WTC11 (cell line): ENCODE results near the gene NFATC3. TPM values are rescaled to one million over a fixed set of nuclear protein-coding genes. Genes with fewer than 3 reads are reported as not detected.
A peak's percentile ranks its signal among the peaks of the same experiment; 100 is the strongest.

ENCODE experiments used
- ATAC-seq: fragments of 200-7000 bp; cut with Tn5 transposase; 2 replicates; pipeline ENCODE4 v1.10.0; 2021; ENCODE audit warnings: mild to moderate bottlenecking, moderate library complexity
- CTCF ChIA-PET: fragments of 300-600 bp; sonication (Branson Sonifier 250); formaldehyde crosslinking; loops from one replicate; lab custom pipeline; 2021; ENCODE audit warnings: antibody characterized with exemption; lab: Charles Lee
- POLR2A ChIA-PET: fragments of 350-600 bp; sonication (Branson Sonifier 250); formaldehyde crosslinking; loops from one replicate; lab custom pipeline; 2021; ENCODE audit warnings: antibody characterized with exemption; lab: Charles Lee
- DNase-seq: peaks from one replicate; pipeline ENCODE4 v3.0.0; 2021; ENCODE audit warnings: low spot score
- H3K27ac Mint-ChIP-seq: 2 replicates; pipeline ENCODE4 v1.8.0; 2021; ENCODE audit warnings: mixed read lengths
- H3K27me3 Mint-ChIP-seq: 2 replicates; pipeline ENCODE4 v1.8.0; 2021; ENCODE audit warnings: low read depth, mild to moderate bottlenecking, moderate library complexity, mixed read lengths
- H3K36me3 Mint-ChIP-seq: 2 replicates; pipeline ENCODE4 v1.8.0; 2021; ENCODE audit warnings: mixed read lengths
- H3K4me1 Mint-ChIP-seq: 2 replicates; pipeline ENCODE4 v1.8.0; 2022; ENCODE audit warnings: mixed read lengths
- H3K4me3 Mint-ChIP-seq: 2 replicates; pipeline ENCODE4 v1.8.0; 2021; ENCODE audit warnings: mild to moderate bottlenecking, moderate library complexity, mixed read lengths
- H3K9me3 Mint-ChIP-seq: 2 replicates; pipeline ENCODE4 v1.8.0; 2021; ENCODE audit warnings: mixed read lengths
- AR ChIP-seq: fragments of 250-450 bp; sonication (Bioruptor Pico); IDR thresholded peaks from 2 replicates; pipeline ENCODE4 v1.9.0; 2021; ENCODE audit warnings: mild to moderate bottlenecking
- ATF1 ChIP-seq: sonication (generic); formaldehyde crosslinking; IDR thresholded peaks from 2 replicates; pipeline ENCODE4 v1.8.1; 2023; ENCODE audit warnings: mild to moderate bottlenecking, moderate library complexity, missing genetic modification reagents
- ATF3 ChIP-seq: sonication (generic); formaldehyde crosslinking; conservative IDR thresholded peaks from 2 replicates; pipeline ENCODE4 v1.8.1; 2022; ENCODE audit warnings: mild to moderate bottlenecking, missing genetic modification reagents
- CDX4 ChIP-seq: fragments of 250-450 bp; sonication (Bioruptor Pico); IDR thresholded peaks from 2 replicates; pipeline ENCODE4 v1.9.0; 2021; ENCODE audit warnings: moderate library complexity, mild to moderate bottlenecking, inconsistent platforms, borderline replicate concordance
- ERG ChIP-seq: fragments of 250-450 bp; sonication (Bioruptor Pico); IDR thresholded peaks from 2 replicates; pipeline ENCODE4 v1.8.0; 2021; ENCODE audit warnings: mild to moderate bottlenecking
- FOXK1 ChIP-seq: sonication (generic); formaldehyde crosslinking; IDR thresholded peaks from 2 replicates; pipeline ENCODE4 v1.8.0; 2022; ENCODE audit warnings: mild to moderate bottlenecking, moderate library complexity, missing genetic modification reagents
- GRHL2 ChIP-seq: fragments of 250-450 bp; sonication (Bioruptor Pico); IDR thresholded peaks from 2 replicates; pipeline ENCODE4 v1.8.0; 2022; ENCODE audit warnings: mild to moderate bottlenecking, moderate library complexity; ENCODE audit not compliant: insufficient replicate concordance, severe bottlenecking
- GTF2I ChIP-seq: fragments of 250-450 bp; sonication (Bioruptor Pico); conservative IDR thresholded peaks from 2 replicates; pipeline ENCODE4 v1.4.0; 2021; ENCODE audit warnings: mild to moderate bottlenecking
- HMGXB4 ChIP-seq: sonication (generic); formaldehyde crosslinking; IDR thresholded peaks from 2 replicates; pipeline ENCODE4 v1.8.1; 2023; ENCODE audit warnings: mild to moderate bottlenecking, moderate library complexity, missing genetic modification reagents
- KAT7 ChIP-seq: sonication (generic); formaldehyde crosslinking; IDR thresholded peaks from 2 replicates; pipeline ENCODE4 v1.8.1; 2023; ENCODE audit warnings: missing genetic modification reagents, mild to moderate bottlenecking, borderline replicate concordance
- MXD4 ChIP-seq: fragments of 250-450 bp; sonication (Bioruptor Pico); IDR thresholded peaks from 2 replicates; pipeline ENCODE4 v1.8.0; 2021; ENCODE audit warnings: mild to moderate bottlenecking, moderate library complexity, borderline replicate concordance
- MYBL2 ChIP-seq: sonication (generic); formaldehyde crosslinking; IDR thresholded peaks from 2 replicates; pipeline ENCODE4 v1.8.1; 2023; ENCODE audit warnings: mild to moderate bottlenecking, moderate library complexity, missing genetic modification reagents
- NR3C1 ChIP-seq: sonication (generic); formaldehyde crosslinking; conservative IDR thresholded peaks from 2 replicates; pipeline ENCODE4 v1.8.1; 2023; ENCODE audit warnings: low read depth, mild to moderate bottlenecking, missing genetic modification reagents
- SMAD3 ChIP-seq: sonication (generic); formaldehyde crosslinking; IDR thresholded peaks from 2 replicates; pipeline ENCODE4 v1.8.0; 2022; ENCODE audit warnings: missing genetic modification reagents, mild to moderate bottlenecking, borderline replicate concordance
- TCF7 ChIP-seq: sonication (generic); formaldehyde crosslinking; IDR thresholded peaks from 2 replicates; pipeline ENCODE4 v1.8.0; 2022; ENCODE audit warnings: mild to moderate bottlenecking, low read depth, missing genetic modification reagents, moderate library complexity
- TEAD1 ChIP-seq: sonication (generic); formaldehyde crosslinking; IDR thresholded peaks from 2 replicates; pipeline ENCODE4 v1.8.0; 2022; ENCODE audit warnings: mild to moderate bottlenecking, missing genetic modification reagents
- USF2 ChIP-seq: sonication (generic); formaldehyde crosslinking; IDR thresholded peaks from 2 replicates; pipeline ENCODE4 v1.8.1; 2023; ENCODE audit warnings: mild to moderate bottlenecking, missing genetic modification reagents, moderate library complexity
- ZNF138 ChIP-seq: sonication (generic); formaldehyde crosslinking; conservative IDR thresholded peaks from 2 replicates; pipeline ENCODE4 v1.8.1; 2022; ENCODE audit warnings: mild to moderate bottlenecking, moderate library complexity, missing genetic modification reagents
- ZNF671 ChIP-seq: fragments of 250-450 bp; sonication (Bioruptor Pico); IDR thresholded peaks from 2 replicates; pipeline ENCODE4 v1.8.0; 2021; ENCODE audit warnings: mild to moderate bottlenecking
- total RNA-seq: library from RNA; stranded (reverse); gene quantifications from 3 replicates; pipeline ENCODE4 v1.2.3, GENCODE V29; 2021
- TF ChIP-seq, protein P1 (sequence below): sonication (generic); formaldehyde crosslinking; conservative IDR thresholded peaks from 2 replicates; pipeline ENCODE4 v1.8.1; 2023; ENCODE audit warnings: mild to moderate bottlenecking, low read depth, missing genetic modification reagents, moderate library complexity

The NFATC3 gene
- total RNA-seq, 1 experiment from 2014 or later = 34.6 TPM

GRCh38 chr16:68264128-68265077 is 179.2 kb downstream of the NFATC3 start, which contains the start of gene SLC7A6 (continued):
- TF ChIP-seq HMGXB4 (CRISPR knock-in tag) (peak; percentile 71), KAT7 (CRISPR knock-in tag) (no peak), NR3C1 (CRISPR knock-in tag) (no peak), ZNF671 (CRISPR knock-in tag) (no peak), MXD4 (CRISPR knock-in tag) (no peak), GRHL2 (CRISPR knock-in tag) (no peak)
- TF ChIP-seq, protein P1, sequence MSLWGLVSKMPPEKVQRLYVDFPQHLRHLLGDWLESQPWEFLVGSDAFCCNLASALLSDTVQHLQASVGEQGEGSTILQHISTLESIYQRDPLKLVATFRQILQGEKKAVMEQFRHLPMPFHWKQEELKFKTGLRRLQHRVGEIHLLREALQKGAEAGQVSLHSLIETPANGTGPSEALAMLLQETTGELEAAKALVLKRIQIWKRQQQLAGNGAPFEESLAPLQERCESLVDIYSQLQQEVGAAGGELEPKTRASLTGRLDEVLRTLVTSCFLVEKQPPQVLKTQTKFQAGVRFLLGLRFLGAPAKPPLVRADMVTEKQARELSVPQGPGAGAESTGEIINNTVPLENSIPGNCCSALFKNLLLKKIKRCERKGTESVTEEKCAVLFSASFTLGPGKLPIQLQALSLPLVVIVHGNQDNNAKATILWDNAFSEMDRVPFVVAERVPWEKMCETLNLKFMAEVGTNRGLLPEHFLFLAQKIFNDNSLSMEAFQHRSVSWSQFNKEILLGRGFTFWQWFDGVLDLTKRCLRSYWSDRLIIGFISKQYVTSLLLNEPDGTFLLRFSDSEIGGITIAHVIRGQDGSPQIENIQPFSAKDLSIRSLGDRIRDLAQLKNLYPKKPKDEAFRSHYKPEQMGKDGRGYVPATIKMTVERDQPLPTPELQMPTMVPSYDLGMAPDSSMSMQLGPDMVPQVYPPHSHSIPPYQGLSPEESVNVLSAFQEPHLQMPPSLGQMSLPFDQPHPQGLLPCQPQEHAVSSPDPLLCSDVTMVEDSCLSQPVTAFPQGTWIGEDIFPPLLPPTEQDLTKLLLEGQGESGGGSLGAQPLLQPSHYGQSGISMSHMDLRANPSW (CRISPR knock-in tag) = no peak

- CTCF ChIA-PET = interaction anchor here (1.3 to 2.6 kb wide), 4 partner anchors 46 to 255 kb away, joined by 4 to 41 read pairs (median 12); partner anchors contain the start of genes PRMT7 and SLC7A6OS
- POLR2A ChIA-PET = no interaction called here
- Mint-ChIP-seq H3K27me3 (peaks cover 16% of the 10 kb centered on the region), H3K4me1 (peaks cover 34% of the 10 kb centered on the region), H3K27ac (peak overlapping the region; percentile 48), H3K36me3 (no peaks in the 10 kb centered on the region), H3K4me3 (peak overlapping the region; percentile 93), H3K9me3 (no peaks in the 10 kb centered on the region)
- ATAC-seq (peak; percentile 8), DNase-seq (peak; percentile 25)
- TF ChIP-seq CDX4 (CRISPR knock-in tag) (no peak), ZNF138 (CRISPR knock-in tag) (no peak), SMAD3 (CRISPR knock-in tag) (no peak), AR (no peak), MYBL2 (CRISPR knock-in tag) (no peak), USF2 (CRISPR knock-in tag) (no peak), HMGXB4 (CRISPR knock-in tag) (no peak), FOXK1 (CRISPR knock-in tag) (no peak), TCF7 (CRISPR knock-in tag) (no peak), TEAD1 (CRISPR knock-in tag) (0 out of 2 replicates have a peak, but pooled peaks have one; percentile 19), ERG (CRISPR knock-in tag) (no peak), GTF2I (CRISPR knock-in tag) (no peak), ATF3 (no peak), ATF1 (CRISPR knock-in tag) (no peak)
Observed at GRCh38 chr16:68265078-68265920, 180.1 kb downstream of the NFATC3 start.
